Liver (tissue), 9 donors: ENCODE results near the gene GRID2IP. TPM values are rescaled to one million over a fixed set of nuclear protein-coding genes. Genes with fewer than 3 reads are reported as not detected.

Experiments used
- DNase-seq: peaks from one replicate; pipeline ENCODE4 v3.0.0-alpha.2; 2017; ENCODE audit warnings: low spot score
- H3K27ac ChIP-seq, 2 donors: one replicate each; pipeline ENCODE4 v1.7.0; 2013; ENCODE audit warnings: inconsistent platforms in 2 of 2, low read length in 2 of 2, control low read depth in 1 of 2, low read depth in 1 of 2, mild to moderate bottlenecking in 1 of 2
- H3K27me3 ChIP-seq, 4 donors: one replicate each; pipeline versions ENCODE4 v1.6.1 to v1.7.0; 2013; ENCODE audit warnings: low read length in 3 of 4, inconsistent platforms in 1 of 4, mild to moderate bottlenecking in 1 of 4, moderate library complexity in 1 of 4; ENCODE audit not compliant: control insufficient read depth in 4 of 4, insufficient read depth in 4 of 4
- H3K36me3 ChIP-seq, 4 donors: one replicate each; pipeline versions ENCODE4 v1.6.1 to v1.7.0; 2013; ENCODE audit warnings: low read length in 3 of 4, mild to moderate bottlenecking in 3 of 4, low read depth in 1 of 4, moderate library complexity in 1 of 4; ENCODE audit not compliant: control insufficient read depth in 4 of 4, insufficient read depth in 3 of 4
- H3K4me1 ChIP-seq, 4 donors: one replicate each; pipeline versions ENCODE4 v1.6.1 to v1.7.0; 2013; ENCODE audit warnings: low read length in 3 of 4, mild to moderate bottlenecking in 3 of 4, moderate library complexity in 1 of 4; ENCODE audit not compliant: control insufficient read depth in 4 of 4, insufficient read depth in 4 of 4
- H3K4me3 ChIP-seq, 3 donors: one replicate each; pipeline versions ENCODE4 v1.6.1 to v1.7.0; 2013; ENCODE audit warnings: low read length in 3 of 3, control low read depth in 1 of 3, low read depth in 1 of 3, mild to moderate bottlenecking in 1 of 3
- H3K9ac ChIP-seq, 2 donors: one replicate each; pipeline ENCODE4 v1.7.0; 2013; ENCODE audit warnings: low read length in 2 of 2, mild to moderate bottlenecking in 2 of 2, moderate library complexity in 2 of 2, control low read depth in 1 of 2, low read depth in 1 of 2
- H3K9me3 ChIP-seq, 4 donors: one replicate each; pipeline versions ENCODE4 v1.6.1 to v1.7.0; 2013; ENCODE audit warnings: low read length in 3 of 4; ENCODE audit not compliant: control insufficient read depth in 4 of 4
- GABPA ChIP-seq, 2 donors: IDR thresholded peaks in 1 of 2; conservative IDR thresholded peaks in 1 of 2; 2 replicates each; pipeline ENCODE4 v1.6.1; 2016; ENCODE audit warnings: antibody characterized with exemption in 2 of 2, mild to moderate bottlenecking in 1 of 2, moderate library complexity in 1 of 2
- HNF4A ChIP-seq, 2 donors: conservative IDR thresholded peaks; 2 replicates each; pipeline ENCODE4 v1.6.1; 2016; ENCODE audit warnings: antibody characterized with exemption in 2 of 2, mild to moderate bottlenecking in 2 of 2
- JUND ChIP-seq, 2 donors: IDR thresholded peaks; 2 replicates each; pipeline ENCODE4 v1.6.1; 2016; ENCODE audit warnings: antibody characterized with exemption in 2 of 2
- MAX ChIP-seq: IDR thresholded peaks from 2 replicates; pipeline ENCODE4 v1.6.1; 2016; ENCODE audit warnings: antibody characterized with exemption
- NR2F2 ChIP-seq: IDR thresholded peaks from 2 replicates; pipeline ENCODE4 v1.6.1; 2016; ENCODE audit warnings: antibody characterized with exemption
- RAD21 ChIP-seq, 2 donors: IDR thresholded peaks; 2 replicates each; pipeline ENCODE4 v1.6.1; 2016; ENCODE audit warnings: antibody characterized with exemption in 2 of 2, mild to moderate bottlenecking in 2 of 2
- REST ChIP-seq: IDR thresholded peaks from 2 replicates; pipeline ENCODE4 v1.6.1; 2016; ENCODE audit warnings: antibody characterized with exemption, mild to moderate bottlenecking
- RXRA ChIP-seq, 2 donors: IDR thresholded peaks; 2 replicates each; pipeline ENCODE4 v1.6.1; 2017 to 2018; ENCODE audit warnings: antibody characterized with exemption in 2 of 2, mild to moderate bottlenecking in 1 of 2
- SP1 ChIP-seq: IDR thresholded peaks from 2 replicates; pipeline ENCODE4 v1.6.1; 2018; ENCODE audit warnings: antibody characterized with exemption, mild to moderate bottlenecking
- TAF1 ChIP-seq: conservative IDR thresholded peaks from 2 replicates; pipeline ENCODE4 v1.6.1; 2016; ENCODE audit warnings: antibody characterized with exemption, mild to moderate bottlenecking
- WGBS: extraction: QIAGEN DNeasy Blood & Tissue Kit; methylation state at CpG from one replicate; pipeline ENCODE4 v1.1.7; 2013; 5-methylcytosine and 5-hydroxymethylcytosine counted together
- polyA plus RNA-seq, 2 donors: library from polyadenylated mRNA; stranded (reverse) in 1 of 2; unstranded in 1 of 2; fragments of 200-250 nt in 1 of 2; fragments of >200 nt in 1 of 2; fragmentation: Nextera tagmentation in 1 of 2; extraction: Ambion mirVana in 1 of 2; gene quantifications; one replicate each; pipeline versions ENCODE4 v1.2.1 to v1.2.3, GENCODE V29; 2013 to 2015
- total RNA-seq, 2 donors: library from RNA; depleted of rRNA; stranded (reverse); fragments of >200 nt; gene quantifications; one replicate each; pipeline ENCODE4 v1.2.3, GENCODE V29; 2014
- TF ChIP-seq, protein P1 (sequence below): IDR thresholded peaks from 2 replicates; pipeline ENCODE4 v1.6.1; 2016; ENCODE audit warnings: antibody characterized with exemption
- TF ChIP-seq, protein P2 (sequence below): fragments of 150-350 bp; IDR thresholded peaks from 2 replicates; pipeline ENCODE4 v1.5.1; 2017; ENCODE audit warnings: improper control_type of control experiment, low read depth, low read length; ENCODE audit not compliant: missing input control
- donor health status: healthy.
- donor health status: healthy.
- donor health status: healthy.
- donor health status: healthy.
- donor health status: healthy.

GRID2IP gene
- total and polyA plus RNA-seq, 4 donors, result 0.05 to 0.08 TPM; not detected in 2

DNA sequence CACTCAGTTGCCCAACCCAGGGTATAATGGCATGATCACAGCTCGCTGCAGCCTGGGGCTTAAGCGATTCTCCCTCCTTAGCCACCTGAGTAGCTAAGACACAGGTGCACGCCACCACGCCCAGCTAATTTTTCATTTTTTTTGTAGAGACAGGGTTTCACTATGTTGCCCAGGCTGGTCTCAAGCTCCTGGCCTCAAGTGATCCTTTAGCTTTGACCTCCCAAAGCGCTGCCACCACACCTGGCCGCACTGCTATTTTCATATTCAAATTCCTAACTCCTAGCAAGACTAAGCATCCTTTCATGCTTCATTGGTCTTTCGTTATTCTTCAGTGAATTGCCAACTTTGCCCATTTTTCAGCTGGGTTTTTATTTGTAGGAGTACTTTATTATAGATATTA is 73.1 kb downstream of the GRID2IP start:
- no peaks in the 10 kb centered on the region for H3K27me3 ChIP-seq
- no peak overlapping the region for H3K9ac ChIP-seq
- peaks cover 6 to 61% (median 42%) of the 10 kb centered on the region in 4 donors for H3K4me1 ChIP-seq
- no peaks in the 10 kb centered on the region for H3K9me3 ChIP-seq
- H3K27ac ChIP-seq, result no peak overlapping the region
- TF ChIP-seq GABPA (IDR thresholded peaks at IDR 0.05 in 1 of 2, conservative IDR thresholded peaks at IDR 0.05 in 1 of 2), result no peak
- no peak for TF ChIP-seq TAF1
- TF ChIP-seq JUND (IDR thresholded peaks at IDR 0.05), result no peak
- TF ChIP-seq, protein P1, sequence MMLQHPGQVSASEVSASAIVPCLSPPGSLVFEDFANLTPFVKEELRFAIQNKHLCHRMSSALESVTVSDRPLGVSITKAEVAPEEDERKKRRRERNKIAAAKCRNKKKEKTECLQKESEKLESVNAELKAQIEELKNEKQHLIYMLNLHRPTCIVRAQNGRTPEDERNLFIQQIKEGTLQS, result no peak
- TF ChIP-seq HNF4A (conservative IDR thresholded peaks at IDR 0.05), result no peak
- no peak for TF ChIP-seq RXRA (IDR thresholded peaks at IDR 0.05)
- TF ChIP-seq NR2F2, result no peak
- no peak for TF ChIP-seq SP1
- TF ChIP-seq REST, result no peak
- 94% methylated on average over 7 of the region's 7 CpGs for WGBS
- DNase-seq, result no peak
- peaks cover 3 to 12% (median 10%) of the 10 kb centered on the region in 4 donors for H3K36me3 ChIP-seq
- no peak overlapping the region for H3K4me3 ChIP-seq

- WGBS, result 62% methylated on average over 1 of the region's 1 CpG
- Histone ChIP-seq H3K27me3 (no peaks in the 10 kb centered on the region), H3K36me3 (peaks cover 6 to 21% (median 18%) of the 10 kb centered on the region in 4 donors), H3K9me3 (no peaks in the 10 kb centered on the region), H3K4me1 (peaks cover 6 to 57% (median 38%) of the 10 kb centered on the region in 4 donors), H3K4me3 (no peak overlapping the region), H3K9ac (no peak overlapping the region), H3K27ac (no peak overlapping the region)
- no peak for DNase-seq
- no peak for TF ChIP-seq TAF1
- TF ChIP-seq, protein P2, sequence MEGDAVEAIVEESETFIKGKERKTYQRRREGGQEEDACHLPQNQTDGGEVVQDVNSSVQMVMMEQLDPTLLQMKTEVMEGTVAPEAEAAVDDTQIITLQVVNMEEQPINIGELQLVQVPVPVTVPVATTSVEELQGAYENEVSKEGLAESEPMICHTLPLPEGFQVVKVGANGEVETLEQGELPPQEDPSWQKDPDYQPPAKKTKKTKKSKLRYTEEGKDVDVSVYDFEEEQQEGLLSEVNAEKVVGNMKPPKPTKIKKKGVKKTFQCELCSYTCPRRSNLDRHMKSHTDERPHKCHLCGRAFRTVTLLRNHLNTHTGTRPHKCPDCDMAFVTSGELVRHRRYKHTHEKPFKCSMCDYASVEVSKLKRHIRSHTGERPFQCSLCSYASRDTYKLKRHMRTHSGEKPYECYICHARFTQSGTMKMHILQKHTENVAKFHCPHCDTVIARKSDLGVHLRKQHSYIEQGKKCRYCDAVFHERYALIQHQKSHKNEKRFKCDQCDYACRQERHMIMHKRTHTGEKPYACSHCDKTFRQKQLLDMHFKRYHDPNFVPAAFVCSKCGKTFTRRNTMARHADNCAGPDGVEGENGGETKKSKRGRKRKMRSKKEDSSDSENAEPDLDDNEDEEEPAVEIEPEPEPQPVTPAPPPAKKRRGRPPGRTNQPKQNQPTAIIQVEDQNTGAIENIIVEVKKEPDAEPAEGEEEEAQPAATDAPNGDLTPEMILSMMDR, result no peak
These were observed 74.0 kb downstream of the GRID2IP start for GRCh38 chr7:6477318-6477660.

GRCh38 chr7:6476596-6477317 is 74.5 kb downstream of the GRID2IP start:
- Histone ChIP-seq H3K9ac (no peak overlapping the region), H3K4me3 (no peak overlapping the region), H3K9me3 (no peaks in the 10 kb centered on the region), H3K27ac (no peak overlapping the region), H3K27me3 (no peaks in the 10 kb centered on the region), H3K4me1 (peaks cover 6 to 52% (median 35%) of the 10 kb centered on the region in 4 donors), H3K36me3 (peaks cover 6 to 26% (median 22%) of the 10 kb centered on the region in 4 donors)
- WGBS, result 88% methylated on average over 7 of the region's 7 CpGs
- DNase-seq, result no peak
- TF ChIP-seq RXRA (IDR thresholded peaks at IDR 0.05) (no peak), REST (no peak), SP1 (no peak), RAD21 (IDR thresholded peaks at IDR 0.05) (no peak), GABPA (IDR thresholded peaks at IDR 0.05 in 1 of 2, conservative IDR thresholded peaks at IDR 0.05 in 1 of 2) (no peak), MAX (no peak)
- TF ChIP-seq, protein P1, result no peak
